Vagina (tissue), 2 donors: ENCODE measurements around the gene OSGIN1.

Experiments
- POLR2A ChIP-seq, 2 donors: fragments of 450-650 bp; IDR thresholded peaks; one replicate each; pipeline ENCODE4 v1.6.1; 2017; ENCODE audit warnings: antibody characterized with exemption in 2 of 2, mild to moderate bottlenecking in 2 of 2, moderate library complexity in 2 of 2
- POLR2AphosphoS5 ChIP-seq, 2 donors: sonication (generic); formaldehyde crosslinking; IDR thresholded peaks; one replicate each; pipeline ENCODE4 v1.9.0; 2017; ENCODE audit warnings: antibody characterized with exemption in 2 of 2, mild to moderate bottlenecking in 2 of 2, low read depth in 1 of 2; ENCODE audit not compliant: insufficient read depth in 1 of 2
- TF ChIP-seq, protein P1 (sequence below), 3 experiments: fragments of 450-650 bp in 2 of 3; fragments of 200-600 bp in 1 of 3; sonication (generic) in 1 of 3; IDR thresholded peaks; one replicate each; pipeline ENCODE4 v1.5.1; 2017 to 2019; ENCODE audit warnings: antibody characterized with exemption in 3 of 3, mild to moderate bottlenecking in 2 of 3, moderate library complexity in 2 of 3

DNA sequence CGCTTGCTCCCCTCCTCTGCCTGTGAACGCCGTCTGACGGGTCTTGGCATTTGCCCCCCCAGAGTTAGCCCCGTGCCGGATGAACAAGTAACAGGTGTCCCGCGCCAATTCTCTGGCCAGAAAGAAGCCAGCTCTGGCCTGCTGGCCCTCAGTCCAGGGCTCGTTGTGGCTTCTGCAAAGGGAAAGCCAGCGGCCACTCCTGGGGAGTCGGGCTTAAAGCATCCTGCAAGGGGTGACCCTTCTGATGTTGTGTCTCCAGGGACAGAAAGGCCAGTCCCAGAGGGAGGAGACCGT is 18.4 kb upstream of the OSGIN1 start:
- TF ChIP-seq, protein P1, sequence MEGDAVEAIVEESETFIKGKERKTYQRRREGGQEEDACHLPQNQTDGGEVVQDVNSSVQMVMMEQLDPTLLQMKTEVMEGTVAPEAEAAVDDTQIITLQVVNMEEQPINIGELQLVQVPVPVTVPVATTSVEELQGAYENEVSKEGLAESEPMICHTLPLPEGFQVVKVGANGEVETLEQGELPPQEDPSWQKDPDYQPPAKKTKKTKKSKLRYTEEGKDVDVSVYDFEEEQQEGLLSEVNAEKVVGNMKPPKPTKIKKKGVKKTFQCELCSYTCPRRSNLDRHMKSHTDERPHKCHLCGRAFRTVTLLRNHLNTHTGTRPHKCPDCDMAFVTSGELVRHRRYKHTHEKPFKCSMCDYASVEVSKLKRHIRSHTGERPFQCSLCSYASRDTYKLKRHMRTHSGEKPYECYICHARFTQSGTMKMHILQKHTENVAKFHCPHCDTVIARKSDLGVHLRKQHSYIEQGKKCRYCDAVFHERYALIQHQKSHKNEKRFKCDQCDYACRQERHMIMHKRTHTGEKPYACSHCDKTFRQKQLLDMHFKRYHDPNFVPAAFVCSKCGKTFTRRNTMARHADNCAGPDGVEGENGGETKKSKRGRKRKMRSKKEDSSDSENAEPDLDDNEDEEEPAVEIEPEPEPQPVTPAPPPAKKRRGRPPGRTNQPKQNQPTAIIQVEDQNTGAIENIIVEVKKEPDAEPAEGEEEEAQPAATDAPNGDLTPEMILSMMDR (IDR thresholded peaks at IDR 0.05) = no peak
- TF ChIP-seq POLR2A (IDR thresholded peaks at IDR 0.05) (no peak), POLR2AphosphoS5 (IDR thresholded peaks at IDR 0.05; ENCODE audit: insufficient read depth in 1 of 2, low read depth in 1 of 2) (no peak)
